Measurements from ENCODE around the gene SMIM14. TPM values are rescaled to one million over a fixed set of nuclear protein-coding genes. Genes with fewer than 3 reads are reported as not detected.
"Not testable (repeated sequence)": the region's sequence is repeated elsewhere in the genome, so short reads cannot be mapped to it uniquely, and the experiment has no call there.

The SMIM14 gene
- polyA plus RNA-seq, 5 donors, result 45.5 to 70.0 (median 62.5) TPM

- no peak for DNase-seq
These were observed 128.2 kb downstream of the SMIM14 start for GRCh38 chr4:39510348-39510929.

DNA sequence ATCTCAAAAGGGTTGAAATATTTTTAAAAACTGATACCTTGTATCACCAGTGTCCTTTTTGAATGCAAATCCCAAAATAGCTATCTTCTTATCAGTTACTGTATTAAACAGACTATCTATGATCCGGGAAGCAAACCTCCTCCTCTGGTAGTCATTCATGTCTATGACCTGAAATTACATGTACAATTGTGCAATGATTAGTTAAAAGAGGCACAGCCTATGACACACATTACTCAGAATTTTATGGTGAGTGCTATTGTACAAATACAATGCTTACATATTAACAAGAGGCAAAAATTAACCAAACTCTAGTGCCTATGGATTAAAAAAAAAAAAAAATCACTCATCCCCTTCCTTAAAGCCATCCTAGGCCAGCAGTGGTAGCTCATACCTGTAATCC, 133.1 kb downstream of the SMIM14 start:
- no peak for DNase-seq

DNA sequence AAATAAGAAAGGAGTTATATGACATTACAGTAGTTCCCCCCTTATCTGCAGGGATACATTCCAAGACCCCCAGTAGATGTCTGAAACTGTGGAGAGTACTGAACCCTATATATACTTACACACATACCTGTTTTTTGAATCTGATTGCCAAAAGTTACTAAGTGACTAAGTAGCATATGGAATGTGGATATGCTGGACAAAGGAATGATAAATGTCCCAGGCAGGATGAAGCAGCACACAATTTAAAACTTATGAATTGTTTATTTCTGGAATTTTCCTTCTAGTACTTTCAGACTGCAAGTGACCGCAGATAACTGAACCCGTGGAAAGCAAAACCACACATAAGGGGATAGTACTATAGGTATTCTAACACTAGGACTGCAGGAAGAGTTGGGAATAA, 134.1 kb downstream of the SMIM14 start:
- DNase-seq, result no peak

- not testable (repeated sequence) for DNase-seq
These were observed 136.0 kb downstream of the SMIM14 start for GRCh38 chr4:39502664-39503035.

GRCh38 chr4:39502019-39502663, 136.5 kb downstream of the SMIM14 start:
- no peak for DNase-seq

DNA sequence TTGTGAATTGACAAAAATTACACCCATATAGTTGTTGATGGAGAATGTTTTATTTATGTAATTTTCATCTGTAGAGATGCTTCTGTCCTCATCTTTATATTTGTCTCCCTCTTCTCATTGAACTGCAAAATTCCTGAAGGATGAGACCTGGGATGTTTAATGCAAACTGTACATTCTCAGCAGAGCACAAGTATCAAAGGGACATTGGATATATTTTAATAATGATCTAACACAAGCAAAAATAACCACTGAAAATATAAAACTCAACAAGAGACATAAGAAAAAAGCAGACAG, 140.0 kb downstream of the SMIM14 start:
- DNase-seq, result no peak

- DNase-seq, result no peak
These were observed 140.5 kb downstream of the SMIM14 start for GRCh38 chr4:39497909-39498726.

Other genes with a start within 250 kb of the SMIM14 start
- gene KLB, start 231.9 kb downstream of the SMIM14 start, polyA plus RNA-seq (ENCODE audit: insufficient read depth in 1 of 5, insufficient read length in 5 of 5, low replicate concordance in 1 of 5), result under 1 TPM; 0.19 to 0.69 (median 0.31) TPM
- gene RPL9, start 179.9 kb downstream of the SMIM14 start, polyA plus RNA-seq (ENCODE audit: insufficient read depth in 1 of 5, insufficient read length in 5 of 5, low replicate concordance in 1 of 5), result 1,000 to 10,000 TPM in 3 of 5 donors, 100 to 1,000 TPM in 2; 829 to 2,188 (median 1,215) TPM
- gene LIAS, start 179.8 kb downstream of the SMIM14 start, polyA plus RNA-seq (ENCODE audit: insufficient read depth in 1 of 5, insufficient read length in 5 of 5, low replicate concordance in 1 of 5), result 10 to 100 TPM; 25.1 to 39.1 (median 30.5) TPM
- 100 to 1,000 TPM in 1 of 5 donors, 10 to 100 TPM in 4; 87.4 to 102 (median 98.1) TPM for gene UGDH, start 111.4 kb downstream of the SMIM14 start, polyA plus RNA-seq (ENCODE audit: insufficient read depth in 1 of 5, insufficient read length in 5 of 5, low replicate concordance in 1 of 5)
- gene UBE2K, start 59.3 kb upstream of the SMIM14 start, polyA plus RNA-seq (ENCODE audit: insufficient read depth in 1 of 5, insufficient read length in 5 of 5, low replicate concordance in 1 of 5), result 10 to 100 TPM; 62.0 to 83.4 (median 70.5) TPM